ENCODE measurements around the gene CRYGC.
"Not testable (repeated sequence)": the region's sequence is repeated elsewhere in the genome, so short reads cannot be mapped to it uniquely, and the experiment has no call there.

CRYGC gene

DNA sequence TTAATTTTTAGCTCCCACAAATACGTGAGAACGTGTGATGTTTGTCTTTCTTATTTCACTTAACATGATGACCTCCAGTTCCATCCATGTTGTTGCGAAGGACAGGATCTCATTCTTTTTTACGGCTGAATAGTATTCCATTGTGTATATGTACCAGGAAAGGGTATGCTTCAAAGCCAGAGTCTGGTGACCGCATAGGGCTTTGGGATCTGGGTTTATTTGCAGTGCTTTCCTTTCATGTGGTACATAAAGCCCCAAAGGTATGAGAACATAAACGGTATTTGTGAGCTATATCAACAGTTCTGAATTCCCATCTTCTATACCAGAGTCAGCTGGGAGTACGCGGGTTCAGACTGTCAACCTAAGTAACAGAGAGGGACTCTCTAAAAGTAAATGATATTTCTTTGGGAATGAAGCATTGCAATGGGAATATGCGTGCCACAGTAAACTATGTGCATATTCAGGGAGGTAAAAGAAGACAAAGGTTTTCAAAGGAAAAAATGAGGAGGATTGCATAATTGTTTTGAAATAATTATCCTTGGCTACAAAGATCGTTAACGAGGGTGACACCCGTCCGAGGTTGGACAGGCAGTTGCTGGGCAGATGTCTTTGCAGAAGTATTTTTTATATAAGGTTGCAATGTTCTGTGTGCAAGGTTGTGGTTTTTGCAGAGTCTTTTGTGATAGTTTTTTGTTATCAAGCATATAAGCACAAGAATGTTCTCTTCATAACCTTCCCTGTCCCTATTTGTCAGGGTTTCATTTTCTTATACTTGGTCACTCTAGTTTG lies 29.8 kb downstream of the CRYGC start:
- no peak for DNase-seq
- intact Hi-C loops (cut with DNase I): no loop called here

DNA sequence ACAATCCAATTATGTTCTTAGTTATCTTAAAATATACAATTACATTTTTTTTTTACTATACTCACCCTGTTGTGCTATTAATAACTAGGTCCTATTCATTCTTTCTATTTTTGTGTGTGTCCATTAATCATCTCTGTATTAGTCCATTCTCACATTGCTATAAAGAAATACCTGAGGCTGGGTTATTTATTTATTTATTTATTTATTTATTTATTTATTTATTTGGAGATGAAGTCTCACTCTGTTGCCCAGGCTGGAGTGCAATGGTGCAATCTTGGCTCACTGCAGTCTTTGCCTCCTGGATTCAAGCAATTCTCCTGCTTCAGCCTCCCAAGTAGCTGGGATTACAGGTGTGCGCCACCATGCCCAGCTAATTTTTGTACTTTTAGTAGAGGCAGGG lies 30.9 kb downstream of the CRYGC start:
- intact Hi-C loops (cut with DNase I); DNase-seq: not testable (repeated sequence)

DNA sequence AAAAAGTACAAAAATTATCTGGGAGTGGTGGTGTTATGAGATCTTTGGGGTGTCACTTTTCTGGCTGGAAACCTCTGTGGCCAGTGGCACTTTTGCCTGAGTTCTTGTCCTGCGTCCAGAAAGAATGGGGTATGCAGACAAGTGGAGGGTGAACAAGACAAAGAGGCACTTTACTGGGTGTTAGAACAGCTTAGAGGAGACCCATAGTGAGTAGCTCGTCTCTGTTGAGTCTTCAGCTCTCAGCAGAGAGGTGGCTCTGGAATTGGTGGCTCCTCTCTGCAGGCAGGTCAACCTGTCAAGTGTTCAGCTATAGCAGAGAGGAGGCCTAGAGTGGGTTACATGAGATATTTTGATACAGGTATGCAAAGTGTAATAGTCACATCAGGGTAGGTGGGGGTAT lies 31.4 kb downstream of the CRYGC start:
- intact Hi-C loops (cut with DNase I): no loop called here
- no peak for DNase-seq

DNA sequence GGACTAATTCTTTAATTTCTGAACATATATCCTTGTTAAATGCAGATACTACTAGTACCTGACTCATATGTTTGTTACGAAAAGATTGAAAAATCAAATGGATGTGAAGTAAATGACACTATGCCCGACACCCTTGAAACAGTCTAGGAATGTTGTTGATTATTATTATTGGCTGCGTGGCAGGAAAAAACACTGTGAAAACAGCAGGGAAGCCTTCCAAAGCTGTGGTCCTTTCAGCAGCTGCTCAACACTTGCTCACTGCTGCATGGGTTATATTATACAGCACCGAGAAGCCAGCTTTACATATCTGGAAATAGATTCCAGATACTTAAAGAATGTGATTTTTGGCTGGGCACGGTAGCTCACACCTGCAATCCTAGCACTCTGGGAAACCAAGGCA lies 31.8 kb downstream of the CRYGC start:
- intact Hi-C loops (cut with DNase I): no loop called here
- no peak for DNase-seq

DNA sequence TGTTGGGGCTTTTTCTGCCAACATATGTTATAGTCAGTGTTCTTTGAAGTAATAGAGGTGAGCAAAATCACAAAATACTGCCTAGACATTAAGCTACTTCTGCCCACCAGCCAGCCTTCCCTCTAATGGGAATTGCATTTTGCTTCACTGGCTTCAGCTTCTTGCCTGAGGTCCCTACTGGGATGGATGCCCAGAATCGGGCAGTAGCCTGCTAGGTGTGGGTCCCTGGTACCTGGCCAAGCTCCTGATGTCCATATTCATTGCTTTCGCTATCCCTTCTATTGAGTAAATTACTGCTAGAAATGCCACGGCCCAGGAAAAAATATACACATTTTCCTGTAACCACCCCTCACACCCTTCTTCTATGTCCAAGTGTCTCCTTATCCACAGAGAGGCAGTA lies 32.3 kb downstream of the CRYGC start:
- no peak for DNase-seq
- intact Hi-C loops (cut with DNase I): no loop called here

DNA sequence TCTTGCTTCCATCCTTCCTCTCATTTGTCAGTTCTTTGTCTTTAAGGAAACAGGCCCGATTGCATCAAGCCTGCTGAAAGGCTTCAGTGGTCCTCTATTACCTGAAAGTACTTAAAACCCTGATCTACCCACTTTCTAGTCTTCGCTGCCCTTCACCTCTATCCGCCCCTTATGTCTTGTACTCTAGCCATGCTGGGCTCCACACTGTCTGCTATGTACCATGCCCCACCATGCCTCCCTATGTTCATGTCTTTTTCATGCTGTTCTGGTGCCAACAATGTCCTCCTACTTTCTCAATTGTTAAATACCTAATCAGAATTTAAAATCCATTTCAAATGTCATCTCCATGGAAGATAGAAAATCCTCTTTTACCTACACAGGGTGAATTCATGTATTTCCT lies 33.5 kb downstream of the CRYGC start:
- no peak for DNase-seq
- intact Hi-C loops (cut with DNase I): no loop called here

DNA sequence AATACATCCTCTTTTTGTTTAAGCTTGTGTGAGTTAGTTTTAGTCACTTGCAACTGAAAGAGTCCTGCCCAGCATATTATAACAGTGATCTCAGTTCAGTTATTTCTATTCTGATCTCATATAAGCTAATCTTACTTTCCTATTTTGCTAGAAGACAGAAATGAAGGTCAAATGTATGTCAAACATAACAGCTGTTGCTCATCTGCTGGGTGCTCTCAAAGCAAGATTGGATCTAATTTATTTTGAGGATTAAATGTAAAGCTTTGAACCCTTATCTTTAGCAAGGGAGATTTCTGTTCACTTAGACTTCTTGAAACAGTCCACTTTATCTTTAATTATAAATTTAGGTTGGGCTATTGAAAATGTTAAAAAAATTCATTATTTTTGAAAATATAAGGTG lies 36.5 kb downstream of the CRYGC start:
- intact Hi-C loops (cut with DNase I): no loop called here
- DNase-seq: no peak

DNA sequence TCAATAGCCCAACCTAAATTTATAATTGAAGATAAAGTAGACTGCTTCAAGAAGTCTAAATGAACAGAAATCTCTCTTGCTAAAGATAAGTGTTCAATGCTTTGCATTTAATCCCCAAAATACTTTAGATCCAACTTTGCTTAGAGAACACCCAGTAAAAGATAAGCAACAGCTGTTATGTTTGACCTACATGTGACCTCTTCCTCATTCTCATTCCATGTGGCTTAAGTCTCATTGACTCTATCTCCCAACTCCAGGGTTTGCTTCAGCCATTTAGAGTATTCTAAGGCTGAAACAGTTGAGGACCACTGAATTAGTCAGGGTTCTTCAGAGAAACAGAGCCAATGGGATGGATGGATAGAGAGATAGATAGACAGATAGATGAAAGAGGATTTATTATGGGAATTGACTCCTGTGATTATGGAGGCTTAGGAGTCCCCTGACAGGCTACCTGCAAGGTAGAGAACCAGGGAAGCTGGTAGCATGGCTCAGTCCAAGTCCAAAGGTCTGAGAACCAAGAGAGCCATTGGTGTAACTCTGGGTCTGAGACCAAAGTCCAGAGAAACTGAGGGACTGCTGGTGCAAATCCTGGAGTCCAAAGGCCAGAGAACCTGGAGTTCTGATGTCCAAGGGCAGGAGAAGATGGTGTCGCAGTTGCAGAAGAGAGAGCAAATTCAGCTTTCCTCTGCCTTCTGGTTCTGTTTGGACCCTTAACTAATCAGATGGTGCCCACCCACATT lies 37.4 kb downstream of the CRYGC start:
- intact Hi-C loops (cut with DNase I): no loop called here

DNA sequence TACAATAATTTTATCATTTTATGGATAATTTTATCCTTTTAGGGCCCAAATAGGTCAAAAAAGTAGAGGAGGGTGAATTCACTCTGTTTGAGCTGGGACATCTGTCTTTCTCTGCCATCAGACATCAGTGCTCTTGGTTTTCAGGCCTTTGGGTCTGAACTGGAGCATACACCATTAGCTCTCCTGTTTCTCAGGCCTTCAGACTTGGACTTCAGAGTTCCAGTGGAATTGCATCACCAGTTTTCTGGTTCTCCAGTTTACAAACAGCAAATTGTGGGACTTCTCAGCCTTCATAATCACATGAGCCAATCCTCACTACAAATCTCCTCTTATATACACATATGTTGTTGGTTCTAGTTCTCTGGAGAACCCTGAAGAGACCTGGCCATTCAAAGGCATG lies 39.2 kb downstream of the CRYGC start:
- intact Hi-C loops (cut with DNase I): no loop called here
- no peak for DNase-seq

More for the DNA sequence above, 37.4 kb downstream of the CRYGC start:
- no peak for DNase-seq

DNA sequence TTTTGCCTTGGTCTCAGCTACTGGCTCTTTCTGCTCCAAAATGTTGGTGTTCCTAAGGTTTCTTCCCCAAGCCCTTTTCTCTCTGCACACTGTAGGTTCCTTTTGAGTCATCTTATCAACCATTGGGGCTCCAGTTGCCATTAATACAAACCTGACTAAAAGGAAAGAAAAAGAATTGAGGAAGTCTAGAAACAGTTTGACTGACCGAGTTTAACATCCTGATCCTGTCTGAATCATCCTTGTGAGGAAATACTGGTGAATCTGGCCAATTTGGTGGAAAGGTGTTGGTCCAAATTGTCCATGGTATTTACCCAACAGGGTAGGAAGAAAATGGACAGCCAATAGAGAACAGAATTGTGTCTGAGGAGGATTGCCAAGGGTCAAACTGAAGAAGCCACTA lies 43.6 kb downstream of the CRYGC start:
- intact Hi-C loops (cut with DNase I): no loop called here

DNA sequence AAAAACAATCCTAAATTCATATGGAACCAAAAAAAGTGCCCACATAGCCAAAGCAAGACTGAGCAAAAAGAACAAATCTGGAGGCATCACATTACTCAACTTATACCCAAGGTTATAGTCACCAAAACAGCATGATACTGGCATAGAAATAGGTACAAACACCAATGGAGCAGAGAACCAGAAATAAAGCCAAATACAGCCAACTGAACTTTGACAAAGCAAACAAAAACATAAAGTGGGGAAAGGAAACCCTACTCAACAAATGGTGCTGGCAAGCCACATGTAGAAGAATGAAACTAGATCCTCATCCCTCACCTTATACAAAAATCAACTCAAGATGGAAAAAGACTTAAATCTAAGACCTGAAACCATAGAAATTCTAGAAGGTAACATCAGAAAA lies 45.8 kb downstream of the CRYGC start:
- no peak for DNase-seq
- intact Hi-C loops (cut with DNase I): no loop called here

More for the DNA sequence above, 43.6 kb downstream of the CRYGC start:
- no peak for DNase-seq

All from head of caudate nucleus (tissue), 42 donors.